ENCODE measurements around the gene LRWD1.
"Not testable (repeated sequence)": the region's sequence is repeated elsewhere in the genome, so short reads cannot be mapped to it uniquely, and the experiment has no call there.

The LRWD1 gene

DNA sequence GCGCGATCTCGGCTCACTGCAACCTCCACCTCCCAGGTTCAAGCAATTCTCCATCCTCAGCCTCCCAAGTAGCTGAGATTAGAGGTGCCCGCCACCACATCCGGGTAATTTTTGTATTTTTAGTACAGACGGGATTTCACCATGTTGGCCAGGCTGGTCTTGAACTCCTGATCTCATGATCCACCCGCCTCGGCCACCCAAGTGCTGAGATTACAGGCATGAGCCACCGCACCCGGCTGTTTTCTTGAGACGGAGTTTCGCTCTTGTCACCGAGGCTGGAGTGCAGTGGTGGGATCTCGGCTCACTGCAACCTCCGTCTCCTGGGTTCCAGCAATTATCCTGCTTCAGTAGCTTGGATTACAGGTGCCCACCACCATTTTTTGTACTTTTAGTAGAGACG, 33.5 kb downstream of the LRWD1 start:
- not testable (repeated sequence) for DNase-seq (ENCODE audit: low spot score)

DNA sequence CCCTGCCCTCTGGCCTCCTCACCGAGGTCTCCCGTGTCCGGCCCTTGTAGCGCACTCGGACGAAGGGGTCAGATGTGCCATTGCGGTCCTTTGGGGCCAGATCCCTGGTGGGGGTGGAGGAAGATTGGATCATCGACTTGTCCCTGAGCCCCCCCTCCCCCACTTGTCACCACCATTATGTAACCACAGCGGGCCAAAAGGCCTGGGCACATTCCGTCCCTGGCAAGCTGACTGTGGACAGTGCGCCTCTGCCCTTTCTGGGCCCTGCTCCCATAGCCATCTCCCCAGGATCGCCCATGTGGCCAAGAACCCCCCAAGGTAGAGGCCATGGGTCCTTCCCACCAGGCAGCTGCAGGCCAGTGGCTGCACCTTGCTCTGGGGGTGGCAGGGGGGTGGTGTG, 38.4 kb downstream of the LRWD1 start:
- not testable (repeated sequence) for DNase-seq (ENCODE audit: low spot score)

DNA sequence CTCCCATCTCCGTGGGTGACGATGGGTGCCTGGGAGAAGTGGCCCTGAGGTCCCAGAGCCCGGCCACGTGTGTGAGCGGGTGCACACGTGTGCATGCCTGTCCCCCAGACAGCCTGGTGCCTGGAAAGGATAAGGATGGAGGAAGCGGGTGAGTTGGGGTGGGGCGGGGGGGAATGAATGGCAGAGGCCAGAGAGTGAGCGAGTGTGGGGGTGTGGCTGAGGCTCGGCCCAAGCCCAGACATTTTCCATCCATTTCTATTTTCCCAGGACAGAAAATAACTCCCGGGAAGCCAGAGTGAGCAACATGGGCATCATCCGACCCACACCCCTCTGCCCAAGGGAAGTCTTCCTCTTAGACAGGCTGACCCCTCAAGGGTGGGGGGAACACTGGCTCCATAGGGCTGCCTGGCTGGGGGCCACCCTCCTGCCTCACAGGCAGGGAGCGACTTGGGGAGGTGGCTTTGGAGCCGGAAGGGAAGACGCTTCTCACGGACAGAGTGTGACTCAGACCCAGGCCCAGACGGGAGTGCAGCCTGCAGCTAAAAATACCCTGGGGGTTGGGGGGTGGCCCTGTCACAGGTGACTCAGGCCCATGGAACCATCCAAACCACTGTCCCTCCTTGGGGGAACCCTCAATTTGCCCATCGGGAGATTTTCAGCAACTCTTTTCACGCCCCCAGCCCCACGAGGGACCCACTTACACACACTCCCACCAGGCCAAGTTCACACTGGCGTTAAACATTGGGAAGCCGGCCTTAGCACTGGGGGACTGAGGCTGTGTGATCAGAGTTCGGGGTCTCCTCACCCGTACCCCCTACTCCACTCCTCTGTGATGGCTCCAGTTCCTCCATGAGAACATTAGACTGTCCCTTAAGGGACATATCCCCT, 40.8 kb downstream of the LRWD1 start:
- DNase-seq (ENCODE audit: low spot score) = not testable (repeated sequence)

- DNase-seq (ENCODE audit: low spot score) = not testable (repeated sequence)
These were observed 42.8 kb downstream of the LRWD1 start for GRCh38 chr7:102507410-102508088.

DNA sequence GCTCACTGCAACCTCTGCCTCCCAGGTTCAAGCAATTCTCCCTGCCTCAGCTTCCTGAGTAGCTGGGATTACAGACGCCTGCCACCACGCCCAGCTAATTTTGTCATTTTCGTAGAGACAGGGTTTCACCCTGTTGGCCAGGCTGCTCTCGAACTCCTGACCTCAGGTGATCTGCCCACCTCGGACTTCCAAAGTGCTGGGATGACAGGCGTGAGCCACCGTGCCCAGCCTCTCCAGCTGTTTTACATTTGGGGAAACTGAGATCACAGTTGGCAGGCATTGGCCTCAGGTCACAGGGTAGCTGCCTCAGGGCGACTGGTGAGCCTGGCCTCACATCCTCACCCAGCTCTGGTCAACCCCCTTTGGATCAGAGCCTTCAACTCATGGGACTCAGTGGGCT, 45.8 kb downstream of the LRWD1 start:
- DNase-seq (ENCODE audit: low spot score) = not testable (repeated sequence)

GRCh38 chr7:102511860-102512522, 47.2 kb downstream of the LRWD1 start:
- not testable (repeated sequence) for DNase-seq (ENCODE audit: low spot score)

- peak; percentile 91 for DNase-seq (ENCODE audit: low spot score)
These were observed 47.9 kb downstream of the LRWD1 start for GRCh38 chr7:102512642-102513221.

- not testable (repeated sequence) for DNase-seq (ENCODE audit: low spot score)
These were observed 50.3 kb downstream of the LRWD1 start for GRCh38 chr7:102514881-102515721.

- not testable (repeated sequence) for DNase-seq (ENCODE audit: low spot score)
These were observed 51.1 kb downstream of the LRWD1 start for GRCh38 chr7:102515889-102516288.

DNA sequence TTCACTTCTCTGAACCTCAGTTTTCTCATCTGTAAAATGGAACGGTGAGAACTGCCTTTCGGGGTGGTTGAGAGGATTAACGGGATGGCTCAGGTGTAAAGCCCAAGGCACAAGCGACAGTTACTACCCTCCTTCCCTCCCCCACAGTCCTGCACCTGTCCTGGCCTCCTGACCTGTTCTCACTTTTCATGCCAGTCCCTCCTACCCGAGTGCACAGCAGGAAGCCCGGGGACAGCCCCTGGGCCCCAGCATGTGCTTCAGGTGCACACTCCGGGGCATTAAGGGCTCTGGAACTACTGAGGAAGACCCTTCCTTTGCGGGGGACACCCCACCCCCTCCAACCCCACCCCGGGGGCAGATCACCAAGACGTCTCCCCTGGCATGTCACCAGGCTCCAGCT, 52.2 kb downstream of the LRWD1 start:
- not testable (repeated sequence) for DNase-seq (ENCODE audit: low spot score)

GRCh38 chr7:102517550-102518147, 52.9 kb downstream of the LRWD1 start, which contains the start of gene RASA4B:
Gene RASA4B (minus strand): TSS chr7:102517777. CDS start chr7:102517710, 67 bp downstream.
- DNase-seq (ENCODE audit: low spot score) = not testable (repeated sequence)

- not testable (repeated sequence) for DNase-seq (ENCODE audit: low spot score)
These were observed 56.0 kb downstream of the LRWD1 start for GRCh38 chr7:102520797-102521196.

Measured in pons (tissue), 1 donor.